HG03571 (cell line): ENCODE measurements around the gene TEX22.

ENCODE experiments used
- ATAC-seq: cut with Tn5 transposase; IDR thresholded peaks from one replicate; pipeline ENCODE4 v1.9.1; 2021; ENCODE audit not compliant: unreplicated experiment

Gene TEX22

DNA sequence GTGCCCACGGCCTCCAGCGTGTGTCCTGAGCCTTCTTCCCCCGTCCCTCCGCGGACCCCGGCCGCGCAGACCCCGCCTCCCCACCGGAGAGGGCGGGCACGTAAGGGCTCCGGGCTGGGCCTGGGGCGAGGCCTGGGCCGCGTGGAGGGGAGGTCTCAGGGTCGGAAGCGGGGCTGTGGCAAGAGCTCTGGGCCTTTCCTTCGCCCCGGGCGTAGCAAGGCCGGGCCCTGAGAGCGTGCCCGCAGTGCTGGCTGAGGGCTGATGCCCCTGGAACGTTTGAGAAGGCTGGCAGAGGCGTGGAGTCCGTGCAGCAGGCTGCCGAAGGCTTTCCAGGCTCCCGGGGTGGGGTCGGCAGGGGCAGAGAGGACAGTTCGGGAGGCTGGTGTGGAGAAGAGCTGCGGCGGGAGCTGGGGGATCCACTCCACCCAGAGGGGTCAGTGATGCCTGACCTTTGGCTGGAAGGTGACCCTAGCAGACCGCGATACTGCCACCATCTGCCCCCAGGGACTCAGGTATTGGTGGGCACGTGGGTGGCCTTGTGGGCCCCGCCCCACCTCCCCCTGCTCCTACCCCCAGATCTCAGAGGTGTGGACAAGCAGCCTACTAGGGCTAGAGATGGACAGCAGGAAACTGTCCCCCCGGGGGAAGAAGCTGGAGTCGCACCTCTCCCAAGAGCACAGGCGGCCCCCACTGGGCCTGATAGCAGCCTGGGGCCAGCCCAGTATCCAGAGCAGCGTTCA is 558 bp downstream of the TEX22 start:
- peak; percentile 25 for ATAC-seq

- ATAC-seq: no peak
Measured at GRCh38 chr14:105399466-105399775, 1.1 kb downstream of the TEX22 start.

DNA sequence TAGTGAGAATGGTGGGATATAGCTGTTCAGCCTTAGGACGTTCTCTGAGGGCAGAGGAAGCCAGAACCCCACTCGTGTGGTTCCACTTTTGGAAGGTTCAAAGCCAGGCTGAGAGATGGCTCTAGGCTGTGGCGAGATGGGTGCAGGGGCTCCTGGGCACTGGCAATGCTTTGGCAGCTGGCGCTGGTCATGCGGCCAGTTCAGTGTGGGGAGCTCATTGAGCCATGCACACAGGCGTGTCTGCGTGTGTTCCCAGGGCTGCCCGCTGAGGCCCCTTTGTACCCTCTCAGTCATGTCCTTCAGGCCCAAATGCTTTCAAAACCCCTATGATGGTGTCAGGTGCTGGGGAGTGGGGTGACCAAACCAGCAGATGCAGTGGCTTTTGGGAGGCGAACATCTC is 1.7 kb downstream of the TEX22 start:
- no peak for ATAC-seq

GRCh38 chr14:105401699-105402098 is 3.4 kb downstream of the TEX22 start:
- no peak for ATAC-seq

GRCh38 chr14:105408592-105408991 is 10.3 kb downstream of the TEX22 start:
- ATAC-seq: no peak

DNA sequence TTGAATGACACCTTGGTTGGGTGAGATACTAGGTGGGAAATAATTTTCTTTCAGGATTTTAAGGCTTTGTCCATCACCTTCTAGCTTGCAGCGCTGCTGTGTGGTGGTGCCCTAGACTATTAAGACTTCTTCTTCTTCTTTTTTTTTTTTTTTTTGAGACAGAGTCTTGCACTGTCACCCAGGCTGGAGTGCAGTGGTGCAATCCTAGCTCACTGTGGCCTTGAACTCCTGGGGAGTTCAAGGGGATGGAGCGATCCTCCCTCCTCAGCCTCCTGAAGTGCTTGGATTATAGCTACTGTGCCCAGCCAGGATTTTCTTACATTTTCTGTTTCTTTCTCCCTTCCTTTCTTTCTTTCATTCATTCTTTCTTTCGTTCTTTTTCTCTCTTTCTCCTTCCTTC is 11.0 kb downstream of the TEX22 start:
- ATAC-seq: no peak

DNA sequence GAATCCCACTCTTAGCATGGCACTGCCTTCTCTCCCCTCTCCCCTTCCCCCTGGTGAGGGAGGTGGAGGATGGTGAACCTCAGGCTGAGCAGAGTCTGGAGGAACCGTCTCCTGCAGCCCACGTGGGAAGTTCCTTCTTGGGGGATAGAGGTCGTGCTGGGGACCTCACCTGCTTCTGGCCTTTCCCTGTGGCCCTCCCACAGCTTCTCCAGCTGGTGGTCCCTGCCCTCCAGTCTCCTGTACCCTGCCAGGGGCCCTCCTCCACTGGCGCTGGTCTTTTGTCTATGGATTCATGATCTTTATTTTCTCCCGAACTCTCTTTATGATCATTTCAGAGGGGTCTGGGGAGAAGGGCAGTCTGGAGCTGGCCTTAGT is 12.3 kb downstream of the TEX22 start:
- ATAC-seq: no peak

GRCh38 chr14:105411017-105411941 is 12.9 kb downstream of the TEX22 start:
- no peak for ATAC-seq

DNA sequence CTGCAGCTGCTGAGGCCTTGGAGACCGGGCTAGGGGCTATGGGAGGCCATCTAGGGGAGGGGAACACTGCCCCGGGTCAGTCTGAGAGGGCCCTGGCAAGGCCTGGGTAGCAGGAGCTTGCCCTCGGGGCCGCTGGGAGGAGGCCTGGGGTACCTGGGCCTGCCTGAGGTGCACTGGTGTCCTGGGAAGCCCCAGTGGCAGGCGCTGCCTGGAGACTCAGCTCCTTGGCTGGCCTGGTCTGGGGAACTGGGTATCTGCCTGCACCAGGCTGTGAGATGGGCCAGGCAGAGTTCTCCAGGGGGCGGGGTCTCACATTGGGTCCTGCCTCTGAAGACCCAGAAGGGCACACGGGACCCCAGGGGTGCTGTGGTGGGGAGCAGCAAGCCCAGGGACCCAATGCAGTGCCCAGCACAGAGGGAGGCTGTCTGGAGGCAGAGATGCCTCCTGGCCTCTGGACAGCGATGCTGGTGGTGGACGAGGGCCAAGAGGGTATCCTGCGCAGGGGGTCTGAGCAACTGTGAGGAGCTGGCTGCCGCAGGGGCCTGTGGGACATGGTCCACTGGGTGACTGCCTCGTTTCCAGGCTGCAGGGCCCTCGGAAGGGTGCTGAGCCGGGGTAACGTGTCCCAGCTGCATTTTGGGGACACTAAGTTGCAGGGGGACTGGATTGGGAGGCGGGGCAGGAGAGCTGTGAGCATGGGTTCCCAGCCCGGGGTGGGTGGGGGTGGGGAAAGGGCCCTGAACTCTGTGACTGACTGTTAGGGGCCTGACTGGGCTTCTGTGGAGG is 13.8 kb downstream of the TEX22 start:
- no peak for ATAC-seq

GRCh38 chr14:105412771-105413543 is 14.6 kb downstream of the TEX22 start:
- no peak for ATAC-seq

DNA sequence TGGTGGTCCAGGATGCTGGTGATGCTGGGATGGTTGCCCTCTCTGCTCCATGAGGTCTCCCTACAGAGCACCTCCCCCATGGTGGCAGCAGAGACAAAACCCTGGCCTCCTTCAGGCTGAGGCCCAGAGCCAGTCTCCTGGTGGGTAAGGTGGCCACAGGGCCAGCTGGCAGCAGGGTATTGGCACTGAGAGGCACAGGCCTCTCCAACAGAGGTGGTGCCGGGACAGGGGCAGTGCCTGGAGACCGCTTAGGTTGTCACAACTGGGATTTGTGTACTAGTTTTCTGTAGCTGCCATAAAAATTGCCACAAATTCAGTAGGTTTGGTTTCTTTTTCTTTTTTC is 15.2 kb downstream of the TEX22 start:
- ATAC-seq: no peak

GRCh38 chr14:105414456-105415371 is 16.4 kb downstream of the TEX22 start:
- ATAC-seq: no peak

- ATAC-seq: no peak
Measured at GRCh38 chr14:105415481-105416428, 17.4 kb downstream of the TEX22 start.

GRCh38 chr14:105416671-105417070 is 18.3 kb downstream of the TEX22 start:
- no peak for ATAC-seq

DNA sequence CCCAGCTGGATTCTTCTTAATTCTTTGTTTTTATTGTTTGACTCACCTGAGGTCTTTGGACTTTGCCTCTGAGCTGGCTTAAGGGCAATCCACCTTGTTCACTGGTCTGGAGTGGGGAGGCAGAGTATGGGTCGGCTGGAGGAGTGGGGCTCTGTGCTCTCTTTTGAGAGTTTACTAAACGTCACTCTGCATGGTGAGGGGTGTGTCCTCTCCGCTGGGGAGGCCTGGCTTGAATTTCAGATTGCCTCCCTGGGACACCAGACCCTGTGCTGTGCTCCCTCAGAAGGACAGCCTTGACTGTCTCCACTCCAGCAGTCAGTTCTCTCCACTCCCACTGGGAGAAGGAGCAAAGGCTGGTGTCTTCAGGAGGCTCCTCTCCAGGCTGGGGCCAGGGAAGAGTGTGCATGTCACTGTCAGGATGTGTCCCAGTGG is 19.4 kb downstream of the TEX22 start:
- no peak for ATAC-seq

GRCh38 chr14:105418269-105419194 is 20.2 kb downstream of the TEX22 start:
- ATAC-seq: no peak

DNA sequence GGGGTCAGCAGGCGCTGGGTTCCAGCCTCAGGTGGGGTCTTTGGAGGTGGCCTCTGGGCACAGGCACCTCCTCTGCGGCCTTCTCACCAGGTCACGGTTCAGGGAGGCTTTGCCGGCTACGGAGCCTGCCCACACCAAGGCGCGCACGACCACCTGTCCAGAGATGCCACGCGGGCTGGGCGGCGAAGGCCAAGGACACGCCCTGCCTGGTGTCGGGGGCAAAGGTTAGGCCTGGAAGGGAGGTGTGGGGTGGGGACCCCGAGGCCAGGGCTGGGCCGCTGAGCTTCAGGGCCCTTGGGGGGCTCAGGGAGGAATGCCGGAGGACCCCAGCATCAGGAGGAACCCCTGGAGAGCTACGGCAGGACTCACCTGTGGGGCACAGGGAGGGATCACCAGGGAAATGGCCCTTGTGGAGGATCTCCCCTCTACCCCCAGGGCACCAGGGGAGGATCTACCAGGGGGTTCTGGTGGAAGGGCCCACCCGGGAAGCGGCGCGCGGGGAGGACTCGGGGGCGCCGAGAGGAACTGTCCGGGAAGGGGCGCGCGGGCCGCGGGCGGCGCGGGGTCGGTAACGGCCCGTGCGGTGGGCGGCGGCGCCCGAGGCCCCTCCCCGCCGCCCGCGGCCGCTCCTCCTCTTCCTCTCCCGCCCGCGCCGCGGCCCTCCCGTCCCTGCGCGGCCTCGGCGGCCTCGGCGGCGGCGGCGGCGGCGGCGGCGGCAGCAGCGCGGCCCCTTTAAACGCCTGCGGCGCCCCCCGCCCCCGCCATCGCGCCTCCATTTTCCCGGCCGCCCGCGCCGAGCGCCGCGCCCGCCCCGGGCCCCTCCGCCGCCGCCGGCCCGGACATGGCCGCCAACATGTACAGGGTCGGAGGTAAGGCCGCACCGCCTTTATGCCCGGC is 21.1 kb downstream of the TEX22 start, which contains the start of gene MTA1:
MTA1 (plus strand) TSS at position 633 of the 897 bp plus-strand sequence; CDS start at position 842, 209 bp downstream.
- no peak for ATAC-seq
